ENCODE results near the gene HCRT.
A peak's percentile ranks its signal among the peaks of the same experiment; 100 is the strongest.
"Not testable (repeated sequence)": the region's sequence is repeated elsewhere in the genome, so short reads cannot be mapped to it uniquely, and the experiment has no call there.

The HCRT gene

GRCh38 chr17:42184713-42185620 lies at the start of gene HCRT:
Gene HCRT, minus strand, starts transcription at chr17:42185452. Its CDS starts 87 bp downstream, at chr17:42185365.
- peak; percentile 8 for DNase-seq

GRCh38 chr17:42233994-42234393 lies 48.7 kb upstream of the HCRT start:
- no peak for DNase-seq

- DNase-seq: no peak
Observed at GRCh38 chr17:42233156-42233555, 47.9 kb upstream of the HCRT start.

- DNase-seq: no peak
Observed at GRCh38 chr17:42230225-42230624, 45.0 kb upstream of the HCRT start.

GRCh38 chr17:42227849-42228700 lies 42.8 kb upstream of the HCRT start:
- DNase-seq: no peak

GRCh38 chr17:42225646-42226045 lies 40.4 kb upstream of the HCRT start:
- no peak for DNase-seq

- no peak for DNase-seq
Observed at GRCh38 chr17:42224651-42225050, 39.4 kb upstream of the HCRT start.

GRCh38 chr17:42221886-42222745 lies 36.9 kb upstream of the HCRT start:
- DNase-seq: peak; percentile 31

- not testable (repeated sequence) for DNase-seq
Observed at GRCh38 chr17:42219280-42219679, 34.0 kb upstream of the HCRT start.

- no peak for DNase-seq
Observed at GRCh38 chr17:42214156-42214555, 28.9 kb upstream of the HCRT start.

GRCh38 chr17:42212382-42212781 lies 27.1 kb upstream of the HCRT start:
- DNase-seq: no peak

- not testable (repeated sequence) for DNase-seq
Observed at GRCh38 chr17:42211921-42212341, 26.7 kb upstream of the HCRT start.

- DNase-seq: no peak
Observed at GRCh38 chr17:42210046-42210445, 24.8 kb upstream of the HCRT start.

- not testable (repeated sequence) for DNase-seq
Observed at GRCh38 chr17:42206153-42206612, 20.9 kb upstream of the HCRT start.

GRCh38 chr17:42203354-42203753 lies 18.1 kb upstream of the HCRT start:
- no peak for DNase-seq

GRCh38 chr17:42202696-42203095 lies 17.4 kb upstream of the HCRT start:
- no peak for DNase-seq

GRCh38 chr17:42202159-42202558 lies 16.9 kb upstream of the HCRT start:
- DNase-seq: no peak

GRCh38 chr17:42201458-42201772 lies 16.2 kb upstream of the HCRT start:
- no peak for DNase-seq

- DNase-seq: no peak
Observed at GRCh38 chr17:42200706-42201457, 15.6 kb upstream of the HCRT start.

- DNase-seq: no peak
Observed at GRCh38 chr17:42199416-42200011, 14.3 kb upstream of the HCRT start.

- DNase-seq: no peak
Observed at GRCh38 chr17:42198897-42199296, 13.6 kb upstream of the HCRT start.
